RWPE2 (cell line): Measurements from ENCODE around the gene SLC46A1.

ENCODE experiments used
- ATAC-seq: fragments of 200-7000 bp; cut with Tn5 transposase; 3 replicates; pipeline ENCODE4 v1.9.1; 2021; ENCODE audit warnings: low read depth
- DNase-seq: peaks from one replicate; pipeline ENCODE4 v3.0.0-alpha.2; 2020; ENCODE audit warnings: low spot score
- H3K27ac ChIP-seq: fragments of 450-650 bp; 2 replicates; pipeline ENCODE4 v1.5.1; 2017; ENCODE audit warnings: mild to moderate bottlenecking; ENCODE audit not compliant: poor library complexity, severe bottlenecking
- H3K27me3 ChIP-seq: fragments of 250-450 bp; sonication (Bioruptor Pico); 2 replicates; pipeline ENCODE4 v1.5.1; 2021; ENCODE audit warnings: mild to moderate bottlenecking, moderate library complexity; ENCODE audit not compliant: insufficient read depth, poor library complexity, severe bottlenecking
- H3K36me3 ChIP-seq: fragments of 250-450 bp; sonication (Bioruptor Pico); 2 replicates; pipeline ENCODE4 v1.5.1; 2020; ENCODE audit warnings: low read depth, mild to moderate bottlenecking, moderate library complexity
- H3K4me1 ChIP-seq: fragments of 250-450 bp; sonication (Bioruptor Pico); 2 replicates; pipeline ENCODE4 v1.5.1; 2021; ENCODE audit warnings: mild to moderate bottlenecking, moderate library complexity; ENCODE audit not compliant: insufficient read depth, poor library complexity, severe bottlenecking
- H3K4me3 ChIP-seq: fragments of 250-450 bp; sonication (Bioruptor Pico); 2 replicates; pipeline ENCODE4 v1.5.1; 2021; ENCODE audit warnings: mild to moderate bottlenecking, moderate library complexity; ENCODE audit not compliant: severe bottlenecking
- H3K9me3 ChIP-seq: fragments of 250-450 bp; sonication (Bioruptor Pico); 2 replicates; pipeline ENCODE4 v1.5.1; 2021; ENCODE audit warnings: mild to moderate bottlenecking, moderate library complexity; ENCODE audit not compliant: severe bottlenecking
- TF ChIP-seq, protein P1 (sequence below): fragments of 450-650 bp; IDR thresholded peaks from one replicate; pipeline ENCODE4 v1.5.1; 2017; ENCODE audit warnings: mild to moderate bottlenecking, moderate library complexity; ENCODE audit not compliant: poor library complexity, severe bottlenecking

SLC46A1 gene

DNA sequence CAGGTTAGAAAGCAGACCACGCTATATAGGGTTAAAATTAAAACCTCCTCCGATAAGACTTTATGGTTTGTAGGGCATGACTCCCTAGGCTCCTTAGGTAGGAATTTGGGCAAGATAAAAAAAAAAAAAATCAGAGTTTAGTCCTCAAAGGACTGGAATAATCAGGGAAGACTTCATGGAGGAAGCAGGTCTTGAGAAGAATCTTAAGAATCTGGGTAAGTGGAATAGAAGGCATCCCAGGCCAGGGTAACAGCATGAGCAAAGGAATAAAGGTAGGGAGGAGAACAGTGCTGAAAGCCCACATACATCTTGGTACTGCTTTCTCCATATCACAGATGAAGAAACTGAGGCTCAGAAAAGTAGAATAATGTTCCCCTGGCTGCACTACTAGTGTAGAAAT lies 15.4 kb downstream of the SLC46A1 start:
- H3K27ac ChIP-seq = no peak overlapping the region
- no peak for ATAC-seq
- H3K9me3 ChIP-seq = no peaks in the 10 kb centered on the region
- H3K4me1 ChIP-seq = peaks cover 5% of the 10 kb centered on the region
- H3K36me3 ChIP-seq = 0 out of 2 replicates have a peak, but pooled peaks cover 6% of the 10 kb centered on the region
- H3K4me3 ChIP-seq = no peak overlapping the region
- TF ChIP-seq, protein P1, sequence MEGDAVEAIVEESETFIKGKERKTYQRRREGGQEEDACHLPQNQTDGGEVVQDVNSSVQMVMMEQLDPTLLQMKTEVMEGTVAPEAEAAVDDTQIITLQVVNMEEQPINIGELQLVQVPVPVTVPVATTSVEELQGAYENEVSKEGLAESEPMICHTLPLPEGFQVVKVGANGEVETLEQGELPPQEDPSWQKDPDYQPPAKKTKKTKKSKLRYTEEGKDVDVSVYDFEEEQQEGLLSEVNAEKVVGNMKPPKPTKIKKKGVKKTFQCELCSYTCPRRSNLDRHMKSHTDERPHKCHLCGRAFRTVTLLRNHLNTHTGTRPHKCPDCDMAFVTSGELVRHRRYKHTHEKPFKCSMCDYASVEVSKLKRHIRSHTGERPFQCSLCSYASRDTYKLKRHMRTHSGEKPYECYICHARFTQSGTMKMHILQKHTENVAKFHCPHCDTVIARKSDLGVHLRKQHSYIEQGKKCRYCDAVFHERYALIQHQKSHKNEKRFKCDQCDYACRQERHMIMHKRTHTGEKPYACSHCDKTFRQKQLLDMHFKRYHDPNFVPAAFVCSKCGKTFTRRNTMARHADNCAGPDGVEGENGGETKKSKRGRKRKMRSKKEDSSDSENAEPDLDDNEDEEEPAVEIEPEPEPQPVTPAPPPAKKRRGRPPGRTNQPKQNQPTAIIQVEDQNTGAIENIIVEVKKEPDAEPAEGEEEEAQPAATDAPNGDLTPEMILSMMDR = no peak
- H3K27me3 ChIP-seq = no peaks in the 10 kb centered on the region
- DNase-seq = no peak

DNA sequence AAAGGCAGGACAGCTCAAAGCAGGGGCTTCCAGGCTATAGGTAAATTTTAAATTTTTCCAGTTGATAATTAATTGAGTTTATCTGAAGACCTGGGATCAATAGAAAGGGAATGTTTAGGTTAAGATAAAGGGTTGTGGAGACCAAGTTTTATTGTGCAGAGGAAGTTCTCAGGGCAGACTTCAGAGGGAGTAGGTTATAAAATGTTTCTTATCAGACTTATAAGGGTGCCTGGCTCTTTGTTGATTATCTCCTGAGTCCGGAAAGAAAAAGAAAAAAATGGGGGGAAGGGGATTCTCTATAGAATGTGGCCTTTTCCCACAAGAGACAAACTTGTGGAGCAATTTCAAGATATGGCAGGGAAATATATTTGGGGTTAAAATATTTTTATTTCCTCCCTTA lies 15.9 kb downstream of the SLC46A1 start:
- 0 out of 2 replicates have a peak, but pooled peaks cover 6% of the 10 kb centered on the region for H3K36me3 ChIP-seq
- no peak overlapping the region for H3K4me3 ChIP-seq
- ATAC-seq (no peak), DNase-seq (no peak)
- H3K4me1 ChIP-seq = peaks cover 5% of the 10 kb centered on the region
- TF ChIP-seq, protein P1 = no peak
- no peak overlapping the region for H3K27ac ChIP-seq
- H3K9me3 ChIP-seq = no peaks in the 10 kb centered on the region
- H3K27me3 ChIP-seq = no peaks in the 10 kb centered on the region

DNA sequence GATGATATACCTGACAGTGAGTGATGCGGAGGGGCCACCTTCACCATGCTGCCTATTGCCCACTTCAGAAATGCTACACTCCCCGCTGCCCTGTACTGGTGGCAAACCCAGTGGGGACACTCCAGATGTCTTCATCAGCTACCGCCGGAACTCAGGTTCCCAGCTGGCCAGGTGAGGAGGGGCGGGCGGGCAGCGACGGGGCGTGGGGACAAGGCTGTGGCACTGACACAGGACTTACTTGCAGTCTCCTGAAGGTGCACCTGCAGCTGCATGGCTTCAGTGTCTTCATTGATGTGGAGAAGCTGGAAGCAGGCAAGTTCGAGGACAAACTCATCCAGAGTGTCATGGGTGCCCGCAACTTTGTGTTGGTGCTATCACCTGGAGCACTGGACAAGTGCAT lies 17.9 kb downstream of the SLC46A1 start:
- no peak for ATAC-seq
- Histone ChIP-seq H3K36me3 (0 out of 2 replicates have a peak, but pooled peaks cover 6% of the 10 kb centered on the region), H3K27me3 (no peaks in the 10 kb centered on the region), H3K27ac (no peak overlapping the region), H3K4me1 (no peaks in the 10 kb centered on the region), H3K9me3 (no peaks in the 10 kb centered on the region), H3K4me3 (no peak overlapping the region)
- TF ChIP-seq, protein P1 = no peak
- DNase-seq = peak; percentile 35

DNA sequence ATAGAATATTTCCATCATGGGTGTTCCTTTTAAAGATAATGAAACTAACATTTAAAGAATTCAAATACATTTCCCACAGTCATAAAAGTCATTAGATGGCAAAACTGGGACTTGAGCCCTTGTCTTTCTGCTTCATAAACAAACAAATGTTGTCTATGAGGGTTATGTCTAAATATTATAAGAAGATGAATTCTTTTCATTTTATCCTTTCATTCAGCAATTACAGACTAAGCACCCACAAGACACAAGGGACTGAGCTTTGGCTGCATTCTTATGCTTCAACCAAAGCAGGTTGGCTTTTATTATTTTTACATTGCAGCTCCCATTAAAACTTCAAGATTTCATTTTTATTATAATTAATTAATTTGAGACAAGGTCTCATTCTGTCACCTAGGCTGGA lies 19.6 kb downstream of the SLC46A1 start:
- Histone ChIP-seq H3K4me3 (no peak overlapping the region), H3K9me3 (no peaks in the 10 kb centered on the region), H3K4me1 (no peaks in the 10 kb centered on the region), H3K27me3 (no peaks in the 10 kb centered on the region), H3K36me3 (0 out of 2 replicates have a peak, but pooled peaks cover 6% of the 10 kb centered on the region), H3K27ac (no peak overlapping the region)
- TF ChIP-seq, protein P1 = no peak
- DNase-seq (no peak), ATAC-seq (no peak)

DNA sequence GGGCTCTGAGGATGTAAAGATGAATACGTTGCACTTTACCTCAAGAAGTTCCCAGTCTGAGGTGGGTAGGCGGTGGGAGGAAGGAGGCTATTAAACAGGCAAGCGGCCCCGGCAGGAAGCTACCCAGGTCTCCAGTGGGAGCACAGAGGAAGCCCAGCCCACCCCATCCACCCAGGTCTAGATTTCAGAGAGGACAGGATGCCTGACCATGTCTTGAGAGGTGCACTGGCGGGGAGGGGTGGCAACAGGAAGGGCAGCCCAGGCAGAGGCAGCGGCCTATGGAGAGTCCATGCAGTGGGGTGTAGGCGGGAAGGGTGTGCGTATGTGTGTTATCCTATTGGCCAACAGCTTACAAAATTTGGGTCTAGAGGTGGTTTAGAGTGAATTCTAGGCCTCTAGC lies 20.6 kb downstream of the SLC46A1 start:
- no peak overlapping the region for H3K4me3 ChIP-seq
- no peak for ATAC-seq
- H3K9me3 ChIP-seq = no peaks in the 10 kb centered on the region
- H3K27me3 ChIP-seq = no peaks in the 10 kb centered on the region
- 0 out of 2 replicates have a peak, but pooled peaks cover 6% of the 10 kb centered on the region for H3K36me3 ChIP-seq
- peak; percentile 38 for DNase-seq
- H3K4me1 ChIP-seq = peaks cover 4% of the 10 kb centered on the region
- H3K27ac ChIP-seq = no peak overlapping the region
- TF ChIP-seq, protein P1 = no peak
